ENCODE measurements around the gene KRTAP9-9.

- TF ChIP-seq CTCF (conservative IDR thresholded peaks at IDR 0.05), result no peak
- no peak for TF ChIP-seq ZFX (IDR thresholded peaks at IDR 0.05)
Observed at GRCh38 chr17:41294016-41294415, 38.8 kb downstream of the KRTAP9-9 start.
